ENCODE measurements around the gene NRXN3. TPM values are rescaled to one million over a fixed set of nuclear protein-coding genes. Genes with fewer than 3 reads are reported as not detected.

NRXN3 gene
- total RNA-seq, 1 experiment from 2014 or later = not detected

GRCh38 chr14:79602742-79603141 is 1432.6 kb downstream of the NRXN3 start:
- H3K4me2 ChIP-seq (ENCODE audit: low read length) = no peak overlapping the region
- intact Hi-C loops (cut with micrococcal nuclease) = no loop called here
- H3K79me2 ChIP-seq (ENCODE audit: insufficient read depth, low read length) = no peaks in the 10 kb centered on the region
- no peaks in the 10 kb centered on the region for H3K4me1 ChIP-seq (ENCODE audit: control insufficient read depth in 1 of 2, insufficient read depth in 2 of 2, low read length in 2 of 2)
- no peaks in the 10 kb centered on the region for H3K9me2 ChIP-seq (ENCODE audit: insufficient read depth)
- H3K9me3 ChIP-seq (ENCODE audit: control insufficient read depth in 1 of 2, insufficient read depth in 1 of 2, low read depth in 1 of 2, low read length in 2 of 2) = peaks cover 14 to 19% of the 10 kb centered on the region in 2 experiments; a peak in 2 of 4 replicates
- CTCF ChIA-PET = no interaction called here
- POLR2A ChIA-PET = no interaction called here
- DNase-seq (ENCODE audit: low read depth, low spot score) (no peak), ATAC-seq (no peak)
- no peaks in the 10 kb centered on the region for H4K20me1 ChIP-seq (ENCODE audit: insufficient read depth)
- H3K9ac ChIP-seq (ENCODE audit: low read length) = no peak overlapping the region
- RAD21 ChIA-PET (ENCODE audit: low non-redundant PET in 1 of 2, low total read pairs in 2 of 2, uncharacterized antibody in 2 of 2, unreplicated experiment in 2 of 2) = no interaction called here
- BruUV-seq (replicated peaks) = no TSS peak
- H3K4me3 ChIP-seq (replicated peaks in 1 of 2; ENCODE audit: low read depth in 1 of 2, low read length in 2 of 2) = no peak overlapping the region
- H3K36me3 ChIP-seq (ENCODE audit: control insufficient read depth in 1 of 2, insufficient read depth in 2 of 2, low read length in 2 of 2) = no peaks in the 10 kb centered on the region
- no peak overlapping the region for H2AFZ ChIP-seq (ENCODE audit: low read depth, low read length, poor library complexity, severe bottlenecking)
- no peaks in the 10 kb centered on the region for H3K27me3 ChIP-seq (ENCODE audit: insufficient read depth, low read length)
- no peak for TF ChIP-seq MAX (IDR thresholded peaks at IDR 0.05)
- TF ChIP-seq SIN3A (IDR thresholded peaks at IDR 0.05; ENCODE audit: low read depth) = no peak
- no peak for TF ChIP-seq EZH2phosphoT487 (IDR thresholded peaks at IDR 0.05; ENCODE audit: borderline replicate concordance)
- TF ChIP-seq ZBTB33 (IDR thresholded peaks at IDR 0.05; ENCODE audit: extremely low read depth, insufficient replicate concordance, low read length) = no peak
- TF ChIP-seq SRF (IDR thresholded peaks at IDR 0.05; ENCODE audit: low read depth) = no peak
- no peak for TF ChIP-seq EZH2 (IDR thresholded peaks at IDR 0.05)
- H3K27ac ChIP-seq (ENCODE audit: low read depth, low read length) = no peak overlapping the region

- no peak for TF ChIP-seq EZH2phosphoT487 (IDR thresholded peaks at IDR 0.05; ENCODE audit: borderline replicate concordance)
- no peak for TF ChIP-seq ZFX (IDR thresholded peaks at IDR 0.05)
- no peak for TF ChIP-seq FOSL1 (IDR thresholded peaks at IDR 0.05; ENCODE audit: low read depth)
- no peak for TF ChIP-seq SRF (IDR thresholded peaks at IDR 0.05; ENCODE audit: low read depth)
- no peak for TF ChIP-seq ELF1 (IDR thresholded peaks at IDR 0.05; ENCODE audit: borderline replicate concordance, low read depth)
- no peak for TF ChIP-seq CBX3 (IDR thresholded peaks at IDR 0.05; ENCODE audit: low read depth)
- TF ChIP-seq ZNF274 (IDR thresholded peaks at IDR 0.05; ENCODE audit: low read depth, low read length) = no peak
- TF ChIP-seq EZH2 (IDR thresholded peaks at IDR 0.05) = no peak
- H3K9me2 ChIP-seq (ENCODE audit: insufficient read depth) = no peaks in the 10 kb centered on the region
- DNase-seq (ENCODE audit: low read depth, low spot score) (no peak), ATAC-seq (no peak)
- POLR2A ChIA-PET = no interaction called here
- H2AFZ ChIP-seq (ENCODE audit: low read depth, low read length, poor library complexity, severe bottlenecking) = no peak overlapping the region
- CTCF ChIA-PET = no interaction called here
- H3K4me2 ChIP-seq (ENCODE audit: low read length) = no peak overlapping the region
- BruUV-seq (replicated peaks) = no TSS peak
- peaks cover 12 to 15% of the 10 kb centered on the region in 2 experiments; a peak in 2 of 4 replicates for H3K9me3 ChIP-seq (ENCODE audit: control insufficient read depth in 1 of 2, insufficient read depth in 1 of 2, low read depth in 1 of 2, low read length in 2 of 2)
- no peaks in the 10 kb centered on the region for H3K27me3 ChIP-seq (ENCODE audit: insufficient read depth, low read length)
- RAD21 ChIA-PET (ENCODE audit: low non-redundant PET in 1 of 2, low total read pairs in 2 of 2, uncharacterized antibody in 2 of 2, unreplicated experiment in 2 of 2) = no interaction called here
- H3K36me3 ChIP-seq (ENCODE audit: control insufficient read depth in 1 of 2, insufficient read depth in 2 of 2, low read length in 2 of 2) = no peaks in the 10 kb centered on the region
- H3K4me1 ChIP-seq (ENCODE audit: control insufficient read depth in 1 of 2, insufficient read depth in 2 of 2, low read length in 2 of 2) = no peaks in the 10 kb centered on the region
- no peaks in the 10 kb centered on the region for H4K20me1 ChIP-seq (ENCODE audit: insufficient read depth)
- no peak overlapping the region for H3K9ac ChIP-seq (ENCODE audit: low read length)
- H3K4me3 ChIP-seq (replicated peaks in 1 of 2; ENCODE audit: low read depth in 1 of 2, low read length in 2 of 2) = no peak overlapping the region
- no peak overlapping the region for H3K27ac ChIP-seq (ENCODE audit: low read depth, low read length)
- intact Hi-C loops (cut with micrococcal nuclease) = no loop called here
- H3K79me2 ChIP-seq (ENCODE audit: insufficient read depth, low read length) = no peaks in the 10 kb centered on the region
Measured at GRCh38 chr14:79605849-79606248, 1435.7 kb downstream of the NRXN3 start.

Data from HCT116 (cell line).